H1 (cell line): Measurements from ENCODE around the gene ADK. TPM values are rescaled to one million over a fixed set of nuclear protein-coding genes. Genes with fewer than 3 reads are reported as not detected.

Experiments used
- CTCF ChIA-PET: fragments of 300-600 bp; sonication (Branson Sonifier 250); formaldehyde crosslinking; loops from one replicate; lab custom pipeline; 2021; ENCODE audit not compliant: partially characterized antibody; lab: Charles Lee
- POLR2A ChIA-PET: fragments of 300-600 bp; sonication (Branson Sonifier 250); formaldehyde crosslinking; loops from one replicate; lab custom pipeline; 2021; ENCODE audit warnings: inconsistent platforms; ENCODE audit not compliant: partially characterized antibody; lab: Charles Lee
- DNase-seq, 2 experiments: peaks; one replicate each; pipeline versions ENCODE4 v3.0.0 to v3.0.0-alpha.2; 2010 to 2022; ENCODE audit warnings: low spot score in 2 of 2, low read depth in 1 of 2, mixed read lengths in 1 of 2
- FAIRE-seq: peaks from 2 replicates; lab custom pipeline; 2011; peaks lifted over from hg19 to GRCh38; lab: Jason Lieb, UNC
- H2AFZ ChIP-seq: 2 replicates; pipeline ENCODE4 v1.8.1; 2012; ENCODE audit warnings: low read length, inconsistent platforms
- H2AK5ac ChIP-seq: 2 replicates; pipeline ENCODE4 v1.6.1; 2013; ENCODE audit warnings: low read depth, low read length
- H2BK120ac ChIP-seq: replicated peaks from 2 replicates; pipeline ENCODE3; 2013; ENCODE audit warnings: low read depth, low read length, inconsistent platforms
- H2BK12ac ChIP-seq: 2 replicates; pipeline ENCODE4 v1.6.1; 2013; ENCODE audit warnings: low read depth, low read length
- H2BK15ac ChIP-seq: 2 replicates; pipeline ENCODE4 v1.6.1; 2013; ENCODE audit warnings: low read length
- H2BK20ac ChIP-seq: 2 replicates; pipeline ENCODE4 v1.6.1; 2013; ENCODE audit warnings: low read length
- H2BK5ac ChIP-seq: 2 replicates; pipeline ENCODE4 v1.6.1; 2013; ENCODE audit warnings: low read depth, low read length
- H3K14ac ChIP-seq: 2 replicates; pipeline ENCODE4 v1.6.1; 2013; ENCODE audit warnings: inconsistent platforms; ENCODE audit not compliant: insufficient read length
- H3K18ac ChIP-seq: 2 replicates; pipeline ENCODE4 v1.6.1; 2013; ENCODE audit warnings: low read length; ENCODE audit errors: extremely low read depth
- H3K23ac ChIP-seq: 2 replicates; pipeline ENCODE4 v1.6.1; 2013; ENCODE audit warnings: inconsistent platforms; ENCODE audit not compliant: insufficient read length
- H3K23me2 ChIP-seq: 2 replicates; pipeline ENCODE4 v1.6.1; 2013; ENCODE audit warnings: low read depth, low read length
- H3K27ac ChIP-seq: 2 replicates; pipeline ENCODE4 v1.6.1; 2011; ENCODE audit warnings: low read depth, low read length, inconsistent platforms
- H3K27me3 ChIP-seq, 4 experiments: replicated peaks in 1 of 4; 1 replicate in 1 of 4; 2 replicates in 3 of 4; pipeline versions ENCODE4 v1.6.1 to v1.8.1; 2011 to 2013; ENCODE audit warnings: low read length in 3 of 4, mild to moderate bottlenecking in 3 of 4, inconsistent platforms in 2 of 4, mixed read lengths in 2 of 4, moderate library complexity in 1 of 4; ENCODE audit not compliant: control insufficient read depth in 3 of 4, insufficient read depth in 3 of 4; ENCODE audit errors: extremely low read depth in 1 of 4
- H3K36me3 ChIP-seq, 4 experiments: 2 replicates each; pipeline versions ENCODE4 v1.6.1 to v1.8.1; 2011 to 2013; ENCODE audit warnings: mild to moderate bottlenecking in 4 of 4, low read length in 3 of 4, moderate library complexity in 2 of 4, control low read depth in 1 of 4, inconsistent platforms in 1 of 4; ENCODE audit not compliant: insufficient read depth in 4 of 4, control insufficient read depth in 2 of 4
- H3K4ac ChIP-seq: replicated peaks from 2 replicates; pipeline ENCODE3; 2013; ENCODE audit warnings: low read length, low read depth, mixed read lengths, inconsistent platforms; ENCODE audit not compliant: insufficient read length
- H3K4me1 ChIP-seq, 4 experiments: replicated peaks in 1 of 4; 1 replicate in 1 of 4; 2 replicates in 3 of 4; pipeline versions ENCODE4 v1.6.1 to v1.8.1; 2011 to 2013; ENCODE audit warnings: low read length in 3 of 4, inconsistent platforms in 2 of 4, mixed read lengths in 1 of 4; ENCODE audit not compliant: insufficient read depth in 4 of 4, control insufficient read depth in 3 of 4
- H3K4me2 ChIP-seq, 2 experiments: 2 replicates each; pipeline versions ENCODE4 v1.6.1 to v1.8.1; 2011 to 2013; ENCODE audit warnings: low read depth in 2 of 2, low read length in 2 of 2, control low read depth in 1 of 2, inconsistent platforms in 1 of 2, mild to moderate bottlenecking in 1 of 2; ENCODE audit not compliant: insufficient read depth in 1 of 2
- H3K4me3 ChIP-seq, 4 experiments: fragments of 200-600, 300-600 bp in 1 of 4; sonication (generic), shearing (Covaris generic), sonication (Bioruptor Twin) in 1 of 4; 2 replicates each; pipeline versions ENCODE4 v1.5.1 to v1.8.1; 2011 to 2016; ENCODE audit warnings: low read length in 4 of 4, low read depth in 3 of 4, control low read depth in 2 of 4, inconsistent platforms in 2 of 4, mild to moderate bottlenecking in 2 of 4, mixed read lengths in 1 of 4, moderate library complexity in 1 of 4; ENCODE audit not compliant: insufficient read depth in 2 of 4; ENCODE audit errors: extremely low read depth in 1 of 4
- H3K56ac ChIP-seq: replicated peaks from 2 replicates; pipeline ENCODE3; 2013; ENCODE audit warnings: low read depth, mild to moderate bottlenecking, mixed read lengths, low read length, inconsistent platforms; ENCODE audit not compliant: insufficient read length
- H3K79me1 ChIP-seq: 2 replicates; pipeline ENCODE4 v1.6.1; 2013; ENCODE audit warnings: low read depth, low read length, control low read depth
- H3K79me2 ChIP-seq, 2 experiments: 2 replicates each; pipeline versions ENCODE4 v1.6.1 to v1.8.1; 2012 to 2013; ENCODE audit warnings: low read length in 2 of 2, mild to moderate bottlenecking in 2 of 2, inconsistent platforms in 1 of 2; ENCODE audit not compliant: insufficient read depth in 2 of 2, control insufficient read depth in 1 of 2
- H3K9ac ChIP-seq, 4 experiments: replicated peaks in 1 of 4; 1 replicate in 1 of 4; 2 replicates in 3 of 4; pipeline versions ENCODE4 v1.6.1 to v1.8.1; 2011 to 2013; ENCODE audit warnings: low read depth in 3 of 4, low read length in 3 of 4, control low read depth in 2 of 4, mild to moderate bottlenecking in 2 of 4, moderate library complexity in 2 of 4, inconsistent platforms in 1 of 4; ENCODE audit errors: extremely low read depth in 1 of 4
- H3K9me3 ChIP-seq, 2 experiments: 2 replicates each; pipeline versions ENCODE4 v1.6.1 to v1.8.1; 2012 to 2013; ENCODE audit warnings: mild to moderate bottlenecking in 2 of 2, moderate library complexity in 2 of 2, control low read depth in 1 of 2, inconsistent platforms in 1 of 2, low read depth in 1 of 2, low read length in 1 of 2, mixed read lengths in 1 of 2; ENCODE audit not compliant: insufficient read depth in 2 of 2
- H4K20me1 ChIP-seq, 2 experiments: replicated peaks in 1 of 2; 2 replicates each; pipeline versions ENCODE3 to v1.8.1; 2011 to 2013; ENCODE audit warnings: inconsistent platforms in 2 of 2, low read length in 2 of 2, mild to moderate bottlenecking in 1 of 2; ENCODE audit not compliant: insufficient read depth in 2 of 2, control insufficient read depth in 1 of 2
- H4K5ac ChIP-seq: 2 replicates; pipeline ENCODE4 v1.6.1; 2013; ENCODE audit warnings: low read length, low read depth, mixed read lengths, inconsistent platforms; ENCODE audit not compliant: insufficient read length
- H4K8ac ChIP-seq: 2 replicates; pipeline ENCODE4 v1.8.0; 2013; ENCODE audit warnings: mild to moderate bottlenecking, moderate library complexity, low read length, inconsistent platforms; ENCODE audit not compliant: insufficient read depth; ENCODE audit errors: extremely low read depth
- H4K91ac ChIP-seq: replicated peaks from 2 replicates; pipeline ENCODE3; 2013; ENCODE audit warnings: low read length, mixed read lengths, inconsistent platforms; ENCODE audit not compliant: insufficient read length
- ATF3 ChIP-seq: IDR thresholded peaks from 2 replicates; pipeline ENCODE4 v1.6.1; 2011; ENCODE audit warnings: low read depth, mild to moderate bottlenecking, low read length; ENCODE audit not compliant: insufficient read depth
- CBX5 ChIP-seq: fragments of 300-800, 300-1000 bp; sonication (generic); IDR thresholded peaks from 2 replicates; pipeline ENCODE4 v1.7.1; 2016; ENCODE audit warnings: antibody characterized with exemption, low read length, low read depth
- CREB1 ChIP-seq: IDR thresholded peaks from 2 replicates; pipeline ENCODE4 v1.6.1; 2012; ENCODE audit warnings: inconsistent platforms
- HDAC2 ChIP-seq, 2 experiments: fragments of 300-600 bp in 1 of 2; sonication (generic) in 1 of 2; IDR thresholded peaks; 2 replicates each; pipeline ENCODE4 v1.6.1; 2011 to 2012; ENCODE audit warnings: low read depth in 2 of 2, low read length in 2 of 2, mild to moderate bottlenecking in 2 of 2, moderate library complexity in 2 of 2, borderline replicate concordance in 1 of 2, inconsistent platforms in 1 of 2
- KDM1A ChIP-seq: fragments of 200-600, 300-600 bp; sonication (generic); IDR thresholded peaks from 2 replicates; pipeline ENCODE4 v1.7.1; 2016; ENCODE audit warnings: mild to moderate bottlenecking, low read length, borderline replicate concordance
- KDM4A ChIP-seq: IDR thresholded peaks from one replicate; pipeline ENCODE4 v1.7.1; 2012; ENCODE audit warnings: low read depth, mild to moderate bottlenecking, moderate library complexity, low read length, inconsistent platforms; ENCODE audit not compliant: severe bottlenecking
- MAX ChIP-seq: IDR thresholded peaks from 2 replicates; pipeline ENCODE4 v1.6.1; 2012; ENCODE audit warnings: inconsistent platforms
- RFX5 ChIP-seq: IDR thresholded peaks from 2 replicates; pipeline ENCODE4 v1.6.1; 2011; ENCODE audit warnings: low read depth, low read length, improper control_type of control experiment, borderline replicate concordance
- SRF ChIP-seq: IDR thresholded peaks from 2 replicates; pipeline ENCODE4 v1.6.1; 2011; ENCODE audit warnings: mild to moderate bottlenecking, low read depth, low read length, moderate library complexity
- TAF7 ChIP-seq: optimal IDR thresholded peaks from 2 replicates; pipeline ENCODE3; 2011; ENCODE audit warnings: low read depth, mild to moderate bottlenecking, inconsistent platforms, low read length, moderate library complexity, borderline replicate concordance
- TEAD4 ChIP-seq: IDR thresholded peaks from 2 replicates; pipeline ENCODE4 v1.6.1; 2012; ENCODE audit warnings: low read depth, low read length, inconsistent platforms, mixed read lengths
- WGBS, 2 experiments: shearing (Covaris generic) in 1 of 2; methylation state at CpG; one replicate each; pipeline versions ENCODE4 v1.1.6 to v1.1.7; 2013 to 2015; ENCODE audit warnings: low lambda C conversion rate in 2 of 2, mixed read lengths in 2 of 2, inconsistent platforms in 1 of 2, low coverage in 1 of 2, missing lambda C conversion rate in 1 of 2; ENCODE audit not compliant: insufficient replicate concordance in 2 of 2, insufficient coverage in 1 of 2, insufficient read length in 1 of 2; ENCODE audit errors: extremely low coverage in 1 of 2, missing lambda C conversion rate in 1 of 2; 5-methylcytosine and 5-hydroxymethylcytosine counted together
- polyA plus RNA-seq, 7 experiments: library from polyadenylated mRNA; depleted of rRNA in 3 of 7; stranded (reverse) in 5 of 7; unstranded in 2 of 7; fragments of >200 nt in 5 of 7; fragments of 200-250 nt in 2 of 7; gene quantifications; 1 replicate in 5 of 7; 2 replicates in 1 of 7; 4 replicates in 1 of 7; pipeline versions ENCODE4 v1.2.1 to v1.2.3, GENCODE V29; 2011 to 2013; ENCODE audit warnings: missing spikeins in 2 of 7, mixed read lengths in 2 of 7
- total RNA-seq: library from RNA; stranded (reverse); fragmentation: NEBNext Ultra II Directional; extraction: Animal tissue kit (Norgen Biotek cat#: 25700); gene quantifications from 2 replicates; pipeline ENCODE4 v1.2.1, GENCODE V29; 2021
- TF ChIP-seq, protein P1 (sequence below): IDR thresholded peaks from 2 replicates; pipeline ENCODE4 v1.6.1; 2011; ENCODE audit warnings: low read length, improper control_type of control experiment

Gene ADK
- total and polyA plus RNA-seq, 2 of the 8 experiments (the other 6 are each of a cell fraction or from before 2014, with no cell fraction given) = 12.3 to 42.4 TPM

- H2AK5ac ChIP-seq = no peak overlapping the region
- H2BK12ac ChIP-seq = no peak overlapping the region
- H4K20me1 ChIP-seq = no peaks in the 10 kb centered on the region
- no peaks in the 10 kb centered on the region for H3K27me3 ChIP-seq
- no peak overlapping the region for H3K18ac ChIP-seq
- H3K4me1 ChIP-seq = no peaks in the 10 kb centered on the region
- FAIRE-seq = no peak
- H3K4ac ChIP-seq = no peak overlapping the region
- H2BK20ac ChIP-seq = no peak overlapping the region
- H3K27ac ChIP-seq = no peak overlapping the region
- no peak for DNase-seq
- no peak overlapping the region for H3K4me2 ChIP-seq
- no peak overlapping the region for H2BK120ac ChIP-seq
- H3K79me1 ChIP-seq = no peaks in the 10 kb centered on the region
- no peak overlapping the region for H3K56ac ChIP-seq
- H3K23ac ChIP-seq = no peak overlapping the region
- no peak overlapping the region for H2AFZ ChIP-seq
- no peak overlapping the region for H4K91ac ChIP-seq
- H4K5ac ChIP-seq = no peak overlapping the region
- WGBS, 2 experiments = 97% methylated on average over 3 of the region's 3 CpGs; no CpG with 5 or more reads in 1 of the 2 experiments
- no peaks in the 10 kb centered on the region for H3K36me3 ChIP-seq
- CTCF ChIA-PET = interaction anchor here (1.6 kb wide), 1 partner anchor 9 kb away, joined by 4 read pairs; no protein-coding TSS in a partner anchor
- H2BK5ac ChIP-seq = no peak overlapping the region
- H3K23me2 ChIP-seq = no peaks in the 10 kb centered on the region
- H3K9ac ChIP-seq = no peak overlapping the region
- H4K8ac ChIP-seq = no peak overlapping the region
- no peaks in the 10 kb centered on the region for H3K9me3 ChIP-seq
- no peak overlapping the region for H3K4me3 ChIP-seq
- POLR2A ChIA-PET = interaction anchor here (0.6 to 1.1 kb wide), 2 partner anchors 11 to 77 kb away, joined by 3 read pairs; no protein-coding TSS in a partner anchor
- H3K79me2 ChIP-seq = no peaks in the 10 kb centered on the region
- H2BK15ac ChIP-seq = no peak overlapping the region
- H3K14ac ChIP-seq = no peak overlapping the region
- no peak for TF ChIP-seq TEAD4
- TF ChIP-seq HDAC2 (IDR thresholded peaks at IDR 0.05; ENCODE audit: borderline replicate concordance in 1 of 2, low read depth in 2 of 2, low read length in 2 of 2) = no peak
- TF ChIP-seq RFX5 = no peak
- no peak for TF ChIP-seq CBX5
- TF ChIP-seq SRF = no peak
- TF ChIP-seq MAX = no peak
- TF ChIP-seq ATF3 = no peak
- TF ChIP-seq KDM1A = no peak
- no peak for TF ChIP-seq TAF7
- no peak for TF ChIP-seq KDM4A
- TF ChIP-seq CREB1 = no peak
- TF ChIP-seq, protein P1, sequence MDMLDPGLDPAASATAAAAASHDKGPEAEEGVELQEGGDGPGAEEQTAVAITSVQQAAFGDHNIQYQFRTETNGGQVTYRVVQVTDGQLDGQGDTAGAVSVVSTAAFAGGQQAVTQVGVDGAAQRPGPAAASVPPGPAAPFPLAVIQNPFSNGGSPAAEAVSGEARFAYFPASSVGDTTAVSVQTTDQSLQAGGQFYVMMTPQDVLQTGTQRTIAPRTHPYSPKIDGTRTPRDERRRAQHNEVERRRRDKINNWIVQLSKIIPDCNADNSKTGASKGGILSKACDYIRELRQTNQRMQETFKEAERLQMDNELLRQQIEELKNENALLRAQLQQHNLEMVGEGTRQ = no peak
Observed at GRCh38 chr10:74662635-74663034, 511.6 kb downstream of the ADK start.
